ENCODE results near the gene PDE4D.

PDE4D gene

DNA sequence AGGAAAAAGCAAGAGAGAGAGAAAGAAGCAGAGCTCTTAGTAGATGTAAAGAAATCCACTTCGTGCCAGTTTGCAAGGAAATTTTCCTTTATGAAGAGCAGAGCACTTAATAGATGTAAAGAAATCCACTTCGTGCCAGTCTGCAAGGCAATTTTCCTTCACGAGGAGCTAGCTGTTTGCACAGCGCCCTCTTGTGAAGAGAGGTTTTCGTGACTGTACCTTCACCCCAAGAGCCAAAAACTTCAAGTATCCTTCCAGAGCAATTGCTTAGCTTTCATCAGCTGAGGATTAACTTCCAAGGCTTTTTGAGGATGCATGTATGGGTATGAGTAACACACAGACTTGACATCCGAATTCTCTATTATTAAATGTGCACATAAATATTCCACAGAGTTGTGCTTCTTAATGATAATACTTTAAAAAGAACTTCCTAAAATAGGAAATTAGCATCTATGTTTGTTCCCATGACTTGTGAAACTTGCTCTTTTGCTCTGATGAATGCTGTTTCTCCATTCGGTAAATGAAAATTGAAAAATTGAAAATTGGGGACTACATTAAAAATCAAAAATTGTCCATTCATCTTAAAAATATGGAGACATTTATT lies 525.6 kb downstream of the PDE4D start:
- DNase-seq (ENCODE audit: insufficient read length, low spot score) (no peak), FAIRE-seq (no peak)

DNA sequence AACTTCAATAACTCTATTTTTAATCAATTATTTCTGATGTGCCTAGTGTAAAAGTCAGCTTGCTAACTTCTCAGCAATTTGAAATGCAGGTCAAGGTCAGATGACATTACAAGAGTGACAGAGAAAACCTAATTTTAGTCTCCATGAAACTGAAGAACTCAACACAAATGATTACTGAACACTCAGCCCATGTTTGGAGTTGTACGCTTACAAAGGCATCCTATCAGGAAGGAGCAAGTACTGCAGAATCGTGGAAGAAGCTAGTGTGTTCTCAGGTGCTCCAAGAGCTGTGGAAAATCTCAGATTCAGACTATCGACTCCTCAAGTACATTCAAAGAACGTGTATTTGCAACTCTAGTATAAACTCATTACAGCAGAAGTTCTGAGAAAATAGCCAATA lies 526.7 kb downstream of the PDE4D start:
- TF ChIP-seq SPI1 (IDR thresholded peaks at IDR 0.05; ENCODE audit: low read depth, low read length) (no peak), POLR2A (IDR thresholded peaks at IDR 0.05; ENCODE audit: low read depth, low read length) (no peak), PAX5 (IDR thresholded peaks at IDR 0.05; ENCODE audit: insufficient read depth, low read length, severe bottlenecking) (no peak), TAF1 (IDR thresholded peaks at IDR 0.05; ENCODE audit: low read depth, low read length) (no peak), POU2F2 (IDR thresholded peaks at IDR 0.05; ENCODE audit: low read depth, low read length) (no peak), POLR2AphosphoS5 (IDR thresholded peaks at IDR 0.05; ENCODE audit: low read depth, low read length) (no peak)
- DNase-seq (ENCODE audit: insufficient read length, low spot score) (no peak), FAIRE-seq (no peak)

More for the DNA sequence above, 525.6 kb downstream of the PDE4D start:
- no peak for TF ChIP-seq POLR2AphosphoS5 (IDR thresholded peaks at IDR 0.05; ENCODE audit: low read depth, low read length)
- no peak for TF ChIP-seq POLR2A (IDR thresholded peaks at IDR 0.05; ENCODE audit: low read depth, low read length)
- no peak for TF ChIP-seq POU2F2 (IDR thresholded peaks at IDR 0.05; ENCODE audit: low read depth, low read length)
- no peak for TF ChIP-seq PAX5 (IDR thresholded peaks at IDR 0.05; ENCODE audit: insufficient read depth, low read length, severe bottlenecking)
- TF ChIP-seq TAF1 (IDR thresholded peaks at IDR 0.05; ENCODE audit: low read depth, low read length): no peak
- no peak for TF ChIP-seq SPI1 (IDR thresholded peaks at IDR 0.05; ENCODE audit: low read depth, low read length)

DNA sequence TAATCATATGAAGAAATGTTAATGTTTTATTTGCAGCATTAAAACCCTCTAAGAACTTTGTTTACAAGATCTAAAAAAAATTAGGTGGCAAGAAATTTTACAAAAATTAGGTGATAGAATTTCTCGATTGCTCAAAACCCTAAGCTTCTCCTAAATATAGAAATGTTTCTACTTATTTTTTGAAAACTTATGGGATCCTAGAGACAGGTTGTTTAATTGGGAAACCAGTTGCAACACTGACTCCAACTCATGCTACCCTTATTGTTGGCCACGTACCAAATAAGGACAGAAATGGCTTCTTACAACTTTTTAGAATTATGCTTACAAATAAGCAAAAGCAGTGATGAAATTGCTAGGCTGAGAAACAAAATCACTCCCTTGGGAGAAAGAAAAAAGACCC lies 531.1 kb downstream of the PDE4D start:
- no peak for DNase-seq (ENCODE audit: insufficient read length, low spot score)
- TF ChIP-seq POU2F2 (IDR thresholded peaks at IDR 0.05; ENCODE audit: low read depth, low read length): no peak
- TF ChIP-seq PAX5 (IDR thresholded peaks at IDR 0.05; ENCODE audit: insufficient read depth, low read length, severe bottlenecking): no peak
- no peak for TF ChIP-seq POLR2AphosphoS5 (IDR thresholded peaks at IDR 0.05; ENCODE audit: low read depth, low read length)
- no peak for TF ChIP-seq POLR2A (IDR thresholded peaks at IDR 0.05; ENCODE audit: low read depth, low read length)
- no peak for TF ChIP-seq SPI1 (IDR thresholded peaks at IDR 0.05; ENCODE audit: low read depth, low read length)
- no peak for TF ChIP-seq TAF1 (IDR thresholded peaks at IDR 0.05; ENCODE audit: low read depth, low read length)
- no peak for FAIRE-seq

DNA sequence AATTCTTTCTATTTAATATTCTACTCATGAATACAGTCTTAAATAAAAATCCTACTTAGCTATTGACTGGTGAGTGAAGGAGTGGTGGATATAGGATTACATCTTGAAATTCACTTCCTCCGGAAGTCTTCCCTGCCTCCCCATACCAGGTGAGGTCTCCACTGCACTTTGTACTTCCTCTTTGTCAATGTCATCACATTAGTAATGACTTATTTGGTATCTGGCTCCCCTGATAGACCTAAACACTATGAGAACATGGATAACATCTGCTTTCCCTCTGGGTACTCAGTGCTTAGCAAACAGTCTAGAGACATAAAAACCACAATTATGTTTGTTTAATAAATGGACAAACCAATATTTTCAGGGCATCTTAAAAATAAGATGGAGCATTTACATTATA lies 532.1 kb downstream of the PDE4D start:
- FAIRE-seq (no peak), DNase-seq (ENCODE audit: insufficient read length, low spot score) (no peak)
- TF ChIP-seq POLR2AphosphoS5 (IDR thresholded peaks at IDR 0.05; ENCODE audit: low read depth, low read length) (no peak), SPI1 (IDR thresholded peaks at IDR 0.05; ENCODE audit: low read depth, low read length) (no peak), POU2F2 (IDR thresholded peaks at IDR 0.05; ENCODE audit: low read depth, low read length) (no peak)

DNA sequence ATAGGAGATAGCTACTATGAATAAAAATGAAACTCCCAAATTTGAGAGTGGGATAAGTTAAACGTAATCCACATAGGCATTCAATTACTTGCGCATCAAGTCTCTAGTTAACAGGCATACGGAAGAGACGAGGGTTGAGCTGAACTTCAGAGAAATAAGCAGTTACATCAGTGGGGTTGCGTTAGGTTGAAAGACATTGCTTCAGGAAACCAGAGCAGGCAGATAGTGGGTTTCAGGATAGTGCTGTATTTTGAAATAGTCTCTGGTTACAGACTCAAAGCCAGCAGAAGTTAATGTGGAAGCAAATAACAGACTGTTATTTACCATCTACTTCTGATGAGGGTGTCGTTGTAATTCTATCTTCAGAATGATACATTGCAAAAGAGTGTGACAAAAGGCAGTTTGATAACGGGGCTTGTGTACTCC lies 533.4 kb downstream of the PDE4D start:
- no peak for DNase-seq (ENCODE audit: insufficient read length, low spot score)
- no peak for FAIRE-seq
- TF ChIP-seq POLR2AphosphoS5 (IDR thresholded peaks at IDR 0.05; ENCODE audit: low read depth, low read length): no peak
- no peak for TF ChIP-seq SPI1 (IDR thresholded peaks at IDR 0.05; ENCODE audit: low read depth, low read length)

DNA sequence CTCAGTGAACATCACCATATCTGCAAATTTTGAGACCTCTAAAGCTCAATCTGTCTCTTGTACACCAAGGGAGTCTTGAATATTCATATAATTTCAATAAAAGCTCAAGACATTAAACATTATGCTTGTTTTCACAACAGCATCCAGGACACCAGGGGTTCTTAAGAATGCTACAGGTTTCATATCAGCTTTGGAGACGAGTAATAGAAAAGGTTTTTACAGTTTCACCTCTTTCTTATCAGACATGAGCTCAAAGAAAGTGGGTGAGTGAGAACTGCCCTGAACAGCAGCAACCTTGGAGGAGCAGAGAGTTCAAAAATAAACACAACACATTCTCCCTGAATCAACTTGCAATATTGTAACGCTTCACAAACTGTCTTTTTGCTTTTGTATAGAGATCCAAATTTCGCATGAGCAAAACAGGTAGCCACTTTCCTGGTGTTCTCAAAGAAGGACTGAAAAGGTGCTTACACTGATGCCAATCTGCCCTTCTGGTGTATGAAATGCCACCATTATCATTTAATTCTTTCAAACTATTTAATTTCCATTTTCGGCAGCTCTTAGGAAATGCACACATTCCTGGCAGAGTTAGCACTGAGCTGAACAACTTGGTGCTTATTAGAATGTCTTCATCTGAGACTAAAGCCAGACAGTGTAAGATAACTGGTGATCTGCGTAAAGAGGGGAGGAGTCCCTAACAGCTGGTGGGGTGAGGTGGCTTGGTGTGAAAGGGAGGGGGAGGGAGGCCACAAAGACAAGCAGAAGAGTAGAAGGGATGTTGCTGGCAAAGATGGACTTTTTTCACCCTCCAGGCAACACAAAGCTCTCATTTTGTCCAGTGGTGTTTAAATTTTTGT lies 535.3 kb downstream of the PDE4D start:
- DNase-seq (ENCODE audit: insufficient read length, low spot score) (no peak), FAIRE-seq (no peak)
- TF ChIP-seq TAF1 (IDR thresholded peaks at IDR 0.05; ENCODE audit: low read depth, low read length): no peak
- no peak for TF ChIP-seq POLR2AphosphoS5 (IDR thresholded peaks at IDR 0.05; ENCODE audit: low read depth, low read length)
- TF ChIP-seq PAX5 (IDR thresholded peaks at IDR 0.05; ENCODE audit: insufficient read depth, low read length, severe bottlenecking): no peak
- no peak for TF ChIP-seq POLR2A (IDR thresholded peaks at IDR 0.05; ENCODE audit: low read depth, low read length)
- TF ChIP-seq POU2F2 (IDR thresholded peaks at IDR 0.05; ENCODE audit: low read depth, low read length): no peak
- no peak for TF ChIP-seq SPI1 (IDR thresholded peaks at IDR 0.05; ENCODE audit: low read depth, low read length)

DNA sequence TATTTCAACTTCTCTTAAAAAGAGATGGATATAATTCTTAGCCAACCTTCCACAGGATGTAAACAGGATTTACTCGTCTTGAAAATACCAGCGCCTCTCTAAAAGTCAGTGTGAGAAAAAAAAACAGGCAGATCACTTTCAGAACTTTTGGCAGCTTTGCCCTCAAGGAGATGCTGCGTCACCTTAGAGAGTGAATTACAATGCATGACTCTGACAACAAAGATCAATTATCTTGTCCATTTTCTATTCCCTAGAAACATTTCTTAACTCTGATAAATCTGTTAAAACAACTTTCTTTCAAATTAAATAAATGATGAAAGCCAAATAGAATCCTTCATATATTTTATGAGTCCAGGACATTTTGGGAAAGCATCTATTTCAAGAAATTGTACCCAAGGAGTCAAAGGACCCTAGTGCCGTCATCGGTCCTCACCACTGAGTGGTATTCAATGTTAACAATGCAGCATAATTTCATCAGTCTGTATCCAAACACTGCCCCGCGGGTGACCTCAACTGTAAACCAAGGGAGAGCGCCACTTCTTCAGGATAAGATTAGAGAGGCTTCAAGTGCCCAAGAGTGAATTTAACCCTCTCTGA lies 536.0 kb downstream of the PDE4D start:
- no peak for FAIRE-seq
- TF ChIP-seq TAF1 (IDR thresholded peaks at IDR 0.05; ENCODE audit: low read depth, low read length): no peak
- TF ChIP-seq POLR2AphosphoS5 (IDR thresholded peaks at IDR 0.05; ENCODE audit: low read depth, low read length): no peak
- no peak for TF ChIP-seq POLR2A (IDR thresholded peaks at IDR 0.05; ENCODE audit: low read depth, low read length)
- no peak for TF ChIP-seq POU2F2 (IDR thresholded peaks at IDR 0.05; ENCODE audit: low read depth, low read length)
- no peak for TF ChIP-seq PAX5 (IDR thresholded peaks at IDR 0.05; ENCODE audit: insufficient read depth, low read length, severe bottlenecking)
- no peak for TF ChIP-seq SPI1 (IDR thresholded peaks at IDR 0.05; ENCODE audit: low read depth, low read length)
- DNase-seq (ENCODE audit: insufficient read length, low spot score): no peak

DNA sequence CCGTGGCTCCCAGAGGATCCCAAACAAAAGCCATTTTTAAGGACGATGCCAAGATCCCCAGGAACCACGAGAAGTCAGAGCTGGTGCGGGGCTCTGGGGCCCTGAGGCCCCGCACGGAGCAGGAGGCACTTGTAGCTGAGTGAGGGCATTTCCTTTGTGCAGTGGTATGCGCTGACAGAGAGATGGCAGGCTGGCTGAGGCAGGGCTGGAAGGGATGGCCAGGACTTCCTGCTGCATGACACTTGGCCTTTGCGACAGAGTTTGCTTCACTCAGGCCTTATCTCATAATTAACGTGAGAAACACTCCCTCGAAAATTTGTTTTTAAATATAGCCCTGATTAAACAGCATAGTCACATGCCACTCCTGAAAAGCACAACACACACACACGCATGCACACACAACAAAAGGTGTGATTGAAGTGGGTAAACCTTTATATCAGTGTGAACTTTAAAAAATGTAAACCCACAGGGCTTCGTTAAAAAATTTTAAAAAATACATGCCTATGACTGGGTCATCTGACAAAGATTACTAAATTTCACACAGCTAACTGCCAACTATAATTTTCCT lies 536.6 kb downstream of the PDE4D start:
- DNase-seq (ENCODE audit: insufficient read length, low spot score) (no peak), FAIRE-seq (no peak)
- no peak for TF ChIP-seq POLR2AphosphoS5 (IDR thresholded peaks at IDR 0.05; ENCODE audit: low read depth, low read length)
- no peak for TF ChIP-seq POLR2A (IDR thresholded peaks at IDR 0.05; ENCODE audit: low read depth, low read length)
- TF ChIP-seq POU2F2 (IDR thresholded peaks at IDR 0.05; ENCODE audit: low read depth, low read length): no peak
- TF ChIP-seq TAF1 (IDR thresholded peaks at IDR 0.05; ENCODE audit: low read depth, low read length): no peak
- TF ChIP-seq PAX5 (IDR thresholded peaks at IDR 0.05; ENCODE audit: insufficient read depth, low read length, severe bottlenecking): no peak
- TF ChIP-seq SPI1 (IDR thresholded peaks at IDR 0.05; ENCODE audit: low read depth, low read length): no peak

DNA sequence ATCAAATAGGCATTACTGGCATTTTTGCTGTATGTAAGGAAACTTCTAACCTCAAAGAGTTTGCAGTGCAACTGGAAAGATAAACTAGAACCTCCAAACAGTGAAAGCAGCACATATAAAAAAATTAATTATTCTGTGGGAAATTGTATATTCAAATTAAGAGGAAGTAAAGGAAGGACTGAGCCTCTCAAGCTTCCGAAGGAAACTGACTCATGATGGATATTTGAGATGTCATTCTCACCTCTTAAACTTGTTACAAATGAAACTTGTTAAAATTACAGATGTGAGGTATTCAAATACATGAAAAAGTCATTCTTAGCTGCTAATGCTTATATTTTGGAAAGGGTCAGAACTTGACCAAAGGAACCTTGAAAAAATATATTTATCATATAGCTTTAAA lies 538.7 kb downstream of the PDE4D start:
- no peak for TF ChIP-seq TAF1 (IDR thresholded peaks at IDR 0.05; ENCODE audit: low read depth, low read length)
- no peak for TF ChIP-seq SPI1 (IDR thresholded peaks at IDR 0.05; ENCODE audit: low read depth, low read length)
- no peak for TF ChIP-seq PAX5 (IDR thresholded peaks at IDR 0.05; ENCODE audit: insufficient read depth, low read length, severe bottlenecking)
- no peak for TF ChIP-seq POU2F2 (IDR thresholded peaks at IDR 0.05; ENCODE audit: low read depth, low read length)
- no peak for TF ChIP-seq POLR2A (IDR thresholded peaks at IDR 0.05; ENCODE audit: low read depth, low read length)
- no peak for TF ChIP-seq POLR2AphosphoS5 (IDR thresholded peaks at IDR 0.05; ENCODE audit: low read depth, low read length)
- no peak for FAIRE-seq
- no peak for DNase-seq (ENCODE audit: insufficient read length, low spot score)
